ENCODE results near the gene MTCL1. TPM values are rescaled to one million over a fixed set of nuclear protein-coding genes. Genes with fewer than 3 reads are reported as not detected.

MTCL1 gene
- total and polyA plus RNA-seq, 9 of the 15 experiments (the other 6 are each of a cell fraction or from before 2014, with no cell fraction given), result 0.21 to 7.4 (median 3.7) TPM

DNA sequence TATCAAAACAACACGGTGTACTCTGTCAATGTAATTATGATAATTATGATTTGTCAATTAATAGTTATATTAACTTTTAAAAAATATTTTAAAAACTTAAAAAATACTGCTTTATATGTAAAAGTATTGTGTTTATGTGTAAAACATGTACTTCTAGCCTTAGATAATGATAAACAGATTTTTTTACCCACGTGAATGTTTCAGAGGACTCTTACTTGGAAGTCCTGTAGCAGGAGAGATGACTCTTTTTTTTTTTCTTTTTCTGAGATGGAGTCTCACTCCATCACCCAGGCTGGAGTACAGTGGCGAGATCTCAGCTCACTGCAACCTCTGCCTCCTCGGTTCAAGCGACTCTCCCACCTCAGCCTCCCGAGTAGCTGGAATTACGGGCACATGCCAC lies 6.2 kb upstream of the MTCL1 start:
- Histone ChIP-seq H3K4me2 (ENCODE audit: insufficient read depth, low read length) (no peak overlapping the region), H3K9ac (ENCODE audit: insufficient read depth in 1 of 2, low read depth in 2 of 2, low read length in 2 of 2) (no peak overlapping the region), H4K20me1 (replicated peaks; ENCODE audit: control insufficient read depth, insufficient read depth, low read length) (no peaks in the 10 kb centered on the region), H3K79me2 (ENCODE audit: control insufficient read depth, insufficient read depth, low read length) (no peaks in the 10 kb centered on the region), H3K27me3 (ENCODE audit: control insufficient read depth in 2 of 2, insufficient read depth in 2 of 2, low read length in 2 of 2) (peaks cover 0 to 4% of the 10 kb centered on the region in 2 experiments; a peak in 1 of 5 replicates), H3K9me1 (ENCODE audit: control insufficient read depth, insufficient read depth, low read length) (no peaks in the 10 kb centered on the region), H3K4me1 (replicated peaks in 1 of 2; ENCODE audit: control insufficient read depth in 2 of 2, insufficient read depth in 2 of 2, low read length in 2 of 2) (peaks cover 2 to 16% of the 10 kb centered on the region in 2 experiments; a peak in 3 of 5 replicates), H3K36me3 (ENCODE audit: control insufficient read depth, insufficient read depth, low read length) (no peaks in the 10 kb centered on the region), H2AFZ (ENCODE audit: low read depth, low read length) (no peak overlapping the region; the same call in 1 of the 2 replicates), H3K4me3 (no peak overlapping the region), H3K9me3 (replicated peaks; ENCODE audit: control insufficient read depth, insufficient read depth, low read depth, low read length) (no peaks in the 10 kb centered on the region), H3K27ac (ENCODE audit: extremely low read depth, low read depth, low read length) (no peak overlapping the region)
- no peak for FAIRE-seq
- WGBS (ENCODE audit: insufficient coverage, low coverage, missing lambda C conversion rate), result 11% methylated on average over 7 of the region's 7 CpGs
- in situ Hi-C loops (cut with MboI), result no loop called here
- ATAC-seq, result no peak
- CTCF ChIA-PET (ENCODE audit: low intra/inter-chr PET ratio), result no interaction called here
- POLR2A ChIA-PET, result no interaction called here
- intact Hi-C loops (cut with micrococcal nuclease), result loop anchor here (5.0 to 10.0 kb wide), 3 partner anchors 183 to 356 kb away; no protein-coding TSS in a partner anchor
- DNase-seq (ENCODE audit: extremely low read depth in 1 of 4, low spot score in 3 of 4), result no peak
- no TSS peak for BruUV-seq (replicated peaks)
- no peak for TF ChIP-seq POLR2B (IDR thresholded peaks at IDR 0.05; ENCODE audit: low read depth, partially characterized antibody)
- no peak for TF ChIP-seq MAFK (IDR thresholded peaks at IDR 0.05; ENCODE audit: low read length)
- TF ChIP-seq ARID2 (IDR thresholded peaks at IDR 0.05), result no peak
- TF ChIP-seq SPI1 (IDR thresholded peaks at IDR 0.05; ENCODE audit: borderline replicate concordance, low read depth, low read length), result no peak
- TF ChIP-seq, protein P1, sequence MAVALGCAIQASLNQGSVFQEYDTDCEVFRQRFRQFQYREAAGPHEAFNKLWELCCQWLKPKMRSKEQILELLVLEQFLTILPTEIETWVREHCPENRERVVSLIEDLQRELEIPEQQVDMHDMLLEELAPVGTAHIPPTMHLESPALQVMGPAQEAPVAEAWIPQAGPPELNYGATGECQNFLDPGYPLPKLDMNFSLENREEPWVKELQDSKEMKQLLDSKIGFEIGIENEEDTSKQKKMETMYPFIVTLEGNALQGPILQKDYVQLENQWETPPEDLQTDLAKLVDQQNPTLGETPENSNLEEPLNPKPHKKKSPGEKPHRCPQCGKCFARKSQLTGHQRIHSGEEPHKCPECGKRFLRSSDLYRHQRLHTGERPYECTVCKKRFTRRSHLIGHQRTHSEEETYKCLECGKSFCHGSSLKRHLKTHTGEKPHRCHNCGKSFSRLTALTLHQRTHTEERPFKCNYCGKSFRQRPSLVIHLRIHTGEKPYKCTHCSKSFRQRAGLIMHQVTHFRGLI (CRISPR knock-in tag; IDR thresholded peaks at IDR 0.05), result no peak
- TF ChIP-seq CBFB (CRISPR knock-in tag; IDR thresholded peaks at IDR 0.05), result no peak
- TF ChIP-seq CHD1 (IDR thresholded peaks at IDR 0.05; ENCODE audit: low read length), result no peak
- TF ChIP-seq, protein P2, sequence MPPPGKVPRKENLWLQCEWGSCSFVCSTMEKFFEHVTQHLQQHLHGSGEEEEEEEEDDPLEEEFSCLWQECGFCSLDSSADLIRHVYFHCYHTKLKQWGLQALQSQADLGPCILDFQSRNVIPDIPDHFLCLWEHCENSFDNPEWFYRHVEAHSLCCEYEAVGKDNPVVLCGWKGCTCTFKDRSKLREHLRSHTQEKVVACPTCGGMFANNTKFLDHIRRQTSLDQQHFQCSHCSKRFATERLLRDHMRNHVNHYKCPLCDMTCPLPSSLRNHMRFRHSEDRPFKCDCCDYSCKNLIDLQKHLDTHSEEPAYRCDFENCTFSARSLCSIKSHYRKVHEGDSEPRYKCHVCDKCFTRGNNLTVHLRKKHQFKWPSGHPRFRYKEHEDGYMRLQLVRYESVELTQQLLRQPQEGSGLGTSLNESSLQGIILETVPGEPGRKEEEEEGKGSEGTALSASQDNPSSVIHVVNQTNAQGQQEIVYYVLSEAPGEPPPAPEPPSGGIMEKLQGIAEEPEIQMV (tag; conservative IDR thresholded peaks at IDR 0.05; ENCODE audit: low read depth), result no peak
- no peak for TF ChIP-seq MYNN (IDR thresholded peaks at IDR 0.05)
- TF ChIP-seq MYNN (CRISPR knock-in tag; IDR thresholded peaks at IDR 0.05), result no peak
- no peak for TF ChIP-seq SMAD2 (IDR thresholded peaks at IDR 0.05; ENCODE audit: low read depth, low read length)
- TF ChIP-seq, protein P3, sequence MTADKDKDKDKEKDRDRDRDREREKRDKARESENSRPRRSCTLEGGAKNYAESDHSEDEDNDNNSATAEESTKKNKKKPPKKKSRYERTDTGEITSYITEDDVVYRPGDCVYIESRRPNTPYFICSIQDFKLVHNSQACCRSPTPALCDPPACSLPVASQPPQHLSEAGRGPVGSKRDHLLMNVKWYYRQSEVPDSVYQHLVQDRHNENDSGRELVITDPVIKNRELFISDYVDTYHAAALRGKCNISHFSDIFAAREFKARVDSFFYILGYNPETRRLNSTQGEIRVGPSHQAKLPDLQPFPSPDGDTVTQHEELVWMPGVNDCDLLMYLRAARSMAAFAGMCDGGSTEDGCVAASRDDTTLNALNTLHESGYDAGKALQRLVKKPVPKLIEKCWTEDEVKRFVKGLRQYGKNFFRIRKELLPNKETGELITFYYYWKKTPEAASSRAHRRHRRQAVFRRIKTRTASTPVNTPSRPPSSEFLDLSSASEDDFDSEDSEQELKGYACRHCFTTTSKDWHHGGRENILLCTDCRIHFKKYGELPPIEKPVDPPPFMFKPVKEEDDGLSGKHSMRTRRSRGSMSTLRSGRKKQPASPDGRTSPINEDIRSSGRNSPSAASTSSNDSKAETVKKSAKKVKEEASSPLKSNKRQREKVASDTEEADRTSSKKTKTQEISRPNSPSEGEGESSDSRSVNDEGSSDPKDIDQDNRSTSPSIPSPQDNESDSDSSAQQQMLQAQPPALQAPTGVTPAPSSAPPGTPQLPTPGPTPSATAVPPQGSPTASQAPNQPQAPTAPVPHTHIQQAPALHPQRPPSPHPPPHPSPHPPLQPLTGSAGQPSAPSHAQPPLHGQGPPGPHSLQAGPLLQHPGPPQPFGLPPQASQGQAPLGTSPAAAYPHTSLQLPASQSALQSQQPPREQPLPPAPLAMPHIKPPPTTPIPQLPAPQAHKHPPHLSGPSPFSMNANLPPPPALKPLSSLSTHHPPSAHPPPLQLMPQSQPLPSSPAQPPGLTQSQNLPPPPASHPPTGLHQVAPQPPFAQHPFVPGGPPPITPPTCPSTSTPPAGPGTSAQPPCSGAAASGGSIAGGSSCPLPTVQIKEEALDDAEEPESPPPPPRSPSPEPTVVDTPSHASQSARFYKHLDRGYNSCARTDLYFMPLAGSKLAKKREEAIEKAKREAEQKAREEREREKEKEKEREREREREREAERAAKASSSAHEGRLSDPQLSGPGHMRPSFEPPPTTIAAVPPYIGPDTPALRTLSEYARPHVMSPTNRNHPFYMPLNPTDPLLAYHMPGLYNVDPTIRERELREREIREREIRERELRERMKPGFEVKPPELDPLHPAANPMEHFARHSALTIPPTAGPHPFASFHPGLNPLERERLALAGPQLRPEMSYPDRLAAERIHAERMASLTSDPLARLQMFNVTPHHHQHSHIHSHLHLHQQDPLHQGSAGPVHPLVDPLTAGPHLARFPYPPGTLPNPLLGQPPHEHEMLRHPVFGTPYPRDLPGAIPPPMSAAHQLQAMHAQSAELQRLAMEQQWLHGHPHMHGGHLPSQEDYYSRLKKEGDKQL (CRISPR knock-in tag; IDR thresholded peaks at IDR 0.05; ENCODE audit: borderline replicate concordance), result no peak
- TF ChIP-seq ZNF830 (CRISPR knock-in tag; IDR thresholded peaks at IDR 0.05), result no peak
- no peak for TF ChIP-seq SMAD4 (CRISPR knock-in tag; conservative IDR thresholded peaks at IDR 0.05)
- TF ChIP-seq HEY1 (CRISPR knock-in tag; IDR thresholded peaks at IDR 0.05; ENCODE audit: borderline replicate concordance), result no peak
- TF ChIP-seq MEF2A (IDR thresholded peaks at IDR 0.05; ENCODE audit: control insufficient read depth, low read depth, low read length), result no peak

Data from K562 (cell line).